Measurements from ENCODE around the gene EXTL1. TPM values are rescaled to one million over a fixed set of nuclear protein-coding genes. Genes with fewer than 3 reads are reported as not detected.

The EXTL1 gene
- total and polyA plus RNA-seq, 2 donors (not counting 3 experiments of a cell fraction or from before 2014, with no cell fraction given): not detected

DNA sequence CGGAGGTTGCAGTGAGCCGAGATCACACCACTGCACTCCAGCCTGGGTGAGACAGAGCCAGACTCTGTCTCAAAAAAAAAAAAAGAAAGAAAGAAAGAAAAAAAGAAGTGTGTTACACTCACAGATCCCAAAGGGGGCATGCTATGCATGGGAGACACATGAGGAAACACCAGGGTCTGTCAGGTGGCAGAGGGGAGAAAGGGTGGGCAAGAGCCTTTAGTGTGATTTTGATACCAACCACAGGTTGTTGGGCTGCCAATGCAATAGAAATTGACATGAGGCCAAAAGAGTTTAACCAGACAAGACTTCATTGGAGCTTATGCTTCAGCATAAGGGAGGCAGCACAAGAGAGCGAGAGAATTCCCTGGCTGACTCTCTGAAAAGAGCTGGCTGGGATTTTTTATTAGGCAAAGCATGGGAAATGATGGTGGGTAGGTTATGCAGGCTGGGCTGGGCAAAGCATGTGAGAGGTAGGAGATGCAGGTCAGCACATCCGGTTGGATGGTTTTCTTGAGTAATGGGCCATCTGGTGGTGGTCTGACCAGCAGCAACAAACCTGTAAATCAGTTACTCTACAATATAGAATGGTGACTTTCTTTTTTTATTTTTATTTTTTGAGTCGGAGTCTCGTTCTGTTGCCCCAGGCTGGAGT, 11.7 kb upstream of the EXTL1 start:
- CTCF ChIA-PET: interaction anchor here (0.7 to 3.9 kb wide), 3 partner anchors 12 to 114 kb away, joined by 3 to 20 read pairs (median 6); partner anchors contain the start of gene PAFAH2

DNA sequence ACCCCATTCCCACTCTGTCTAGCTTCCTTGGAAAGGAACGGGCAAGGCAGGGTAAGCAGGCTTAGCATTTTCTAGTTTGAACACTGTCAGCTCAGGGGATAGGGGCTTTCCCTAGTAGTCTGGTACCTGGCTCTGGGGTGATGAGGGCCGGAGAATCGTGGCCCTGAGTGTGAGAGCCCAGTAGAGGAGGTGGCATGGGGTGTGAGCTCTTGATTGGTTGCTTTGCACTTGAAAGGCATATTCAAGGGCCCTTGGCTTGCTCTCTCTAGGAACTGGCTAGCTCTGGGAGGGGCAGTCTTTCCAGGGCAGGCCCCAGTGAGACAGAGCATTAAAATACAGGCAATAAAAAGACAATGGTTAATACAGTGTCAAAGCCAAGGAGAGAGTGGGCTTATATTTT, 10.8 kb upstream of the EXTL1 start:
- dilution Hi-C loops (cut with MboI; ENCODE audit: extremely low pct_ligation_motif_present, low sequenced_read_pairs): no loop called here

More for the DNA sequence above, 11.7 kb upstream of the EXTL1 start:
- Histone ChIP-seq H4K20me1 (replicated peaks; ENCODE audit: control insufficient read depth, extremely low read depth, insufficient read depth, low read length) (no peaks in the 10 kb centered on the region), H3K9me3 (replicated peaks; ENCODE audit: control insufficient read depth, insufficient read depth, low read length) (no peaks in the 10 kb centered on the region), H3K27me3 (ENCODE audit: control insufficient read depth in 2 of 2, insufficient read depth in 2 of 2, low read length in 2 of 2) (peaks cover 0 to 3% of the 10 kb centered on the region in 2 experiments), H3K9me1 (replicated peaks; ENCODE audit: control insufficient read depth, extremely low read depth, insufficient read depth, low read length) (no peaks in the 10 kb centered on the region), H3K4me2 (ENCODE audit: insufficient read depth, low read length) (no peak overlapping the region), H3K27ac (ENCODE audit: insufficient read depth, low read depth, low read length) (no peak overlapping the region), H3K9ac (replicated peaks; ENCODE audit: extremely low read depth, insufficient read depth, low read length) (no peak overlapping the region), H3K4me3 (replicated peaks in 1 of 3; ENCODE audit: insufficient read depth in 1 of 3, low read depth in 1 of 3, low read length in 3 of 3) (no peak overlapping the region), H3K4me1 (ENCODE audit: control insufficient read depth, extremely low read depth, insufficient read depth, low read length) (no peaks in the 10 kb centered on the region), H3K36me3 (ENCODE audit: control insufficient read depth in 2 of 2, extremely low read depth in 1 of 2, insufficient read depth in 2 of 2, low read length in 2 of 2) (no peaks in the 10 kb centered on the region), H3K79me2 (ENCODE audit: control insufficient read depth, insufficient read depth, low read length) (no peaks in the 10 kb centered on the region), H2AFZ (ENCODE audit: low read depth, low read length) (no peak overlapping the region)
- no peak for TF ChIP-seq FOS (IDR thresholded peaks at IDR 0.05; ENCODE audit: borderline replicate concordance, insufficient read depth, low read length)
- TF ChIP-seq GATA2 (IDR thresholded peaks at IDR 0.05; ENCODE audit: insufficient read depth, insufficient read length, low read depth, low read length): no peak
- TF ChIP-seq MYC (IDR thresholded peaks at IDR 0.05; ENCODE audit: low read depth, low read length): no peak
- TF ChIP-seq POLR2A (IDR thresholded peaks at IDR 0.05; ENCODE audit: low read depth, low read length): no peak
- TF ChIP-seq, protein P1, sequence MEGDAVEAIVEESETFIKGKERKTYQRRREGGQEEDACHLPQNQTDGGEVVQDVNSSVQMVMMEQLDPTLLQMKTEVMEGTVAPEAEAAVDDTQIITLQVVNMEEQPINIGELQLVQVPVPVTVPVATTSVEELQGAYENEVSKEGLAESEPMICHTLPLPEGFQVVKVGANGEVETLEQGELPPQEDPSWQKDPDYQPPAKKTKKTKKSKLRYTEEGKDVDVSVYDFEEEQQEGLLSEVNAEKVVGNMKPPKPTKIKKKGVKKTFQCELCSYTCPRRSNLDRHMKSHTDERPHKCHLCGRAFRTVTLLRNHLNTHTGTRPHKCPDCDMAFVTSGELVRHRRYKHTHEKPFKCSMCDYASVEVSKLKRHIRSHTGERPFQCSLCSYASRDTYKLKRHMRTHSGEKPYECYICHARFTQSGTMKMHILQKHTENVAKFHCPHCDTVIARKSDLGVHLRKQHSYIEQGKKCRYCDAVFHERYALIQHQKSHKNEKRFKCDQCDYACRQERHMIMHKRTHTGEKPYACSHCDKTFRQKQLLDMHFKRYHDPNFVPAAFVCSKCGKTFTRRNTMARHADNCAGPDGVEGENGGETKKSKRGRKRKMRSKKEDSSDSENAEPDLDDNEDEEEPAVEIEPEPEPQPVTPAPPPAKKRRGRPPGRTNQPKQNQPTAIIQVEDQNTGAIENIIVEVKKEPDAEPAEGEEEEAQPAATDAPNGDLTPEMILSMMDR (IDR thresholded peaks at IDR 0.05; ENCODE audit: extremely low read depth in 1 of 2, insufficient read depth in 1 of 2, low read depth in 1 of 2, low read length in 2 of 2): peak in 1 of 2 donors; percentile 1
- BruUV-seq (replicated peaks): no TSS peak
- POLR2A ChIA-PET: no interaction called here
- dilution Hi-C loops (cut with MboI; ENCODE audit: extremely low pct_ligation_motif_present, low sequenced_read_pairs): no loop called here
- FAIRE-seq (no peak), DNase-seq (ENCODE audit: low read depth, low spot score) (no peak)
- intact Hi-C loops (cut with micrococcal nuclease): no loop called here

More for the DNA sequence above, 10.8 kb upstream of the EXTL1 start:
- Histone ChIP-seq H3K4me2 (ENCODE audit: insufficient read depth, low read length) (no peak overlapping the region), H3K9me3 (replicated peaks; ENCODE audit: control insufficient read depth, insufficient read depth, low read length) (no peaks in the 10 kb centered on the region), H3K36me3 (ENCODE audit: control insufficient read depth in 2 of 2, extremely low read depth in 1 of 2, insufficient read depth in 2 of 2, low read length in 2 of 2) (no peaks in the 10 kb centered on the region), H3K79me2 (ENCODE audit: control insufficient read depth, insufficient read depth, low read length) (no peaks in the 10 kb centered on the region), H3K27me3 (ENCODE audit: control insufficient read depth in 2 of 2, insufficient read depth in 2 of 2, low read length in 2 of 2) (no peaks in the 10 kb centered on the region), H2AFZ (ENCODE audit: low read depth, low read length) (no peak overlapping the region), H3K4me3 (replicated peaks in 1 of 3; ENCODE audit: insufficient read depth in 1 of 3, low read depth in 1 of 3, low read length in 3 of 3) (no peak overlapping the region), H3K9ac (replicated peaks; ENCODE audit: extremely low read depth, insufficient read depth, low read length) (no peak overlapping the region), H3K4me1 (ENCODE audit: control insufficient read depth, extremely low read depth, insufficient read depth, low read length) (no peaks in the 10 kb centered on the region), H4K20me1 (replicated peaks; ENCODE audit: control insufficient read depth, extremely low read depth, insufficient read depth, low read length) (no peaks in the 10 kb centered on the region), H3K27ac (ENCODE audit: insufficient read depth, low read depth, low read length) (no peak overlapping the region), H3K9me1 (replicated peaks; ENCODE audit: control insufficient read depth, extremely low read depth, insufficient read depth, low read length) (no peaks in the 10 kb centered on the region)
- TF ChIP-seq JUN (IDR thresholded peaks at IDR 0.05; ENCODE audit: borderline replicate concordance, insufficient read depth, insufficient read length, low read depth): no peak
- TF ChIP-seq GATA2 (IDR thresholded peaks at IDR 0.05; ENCODE audit: insufficient read depth, insufficient read length, low read depth, low read length): no peak
- TF ChIP-seq EZH2 (IDR thresholded peaks at IDR 0.05; ENCODE audit: borderline replicate concordance, low read depth, low read length, severe bottlenecking): no peak
- no peak for TF ChIP-seq FOS (IDR thresholded peaks at IDR 0.05; ENCODE audit: borderline replicate concordance, insufficient read depth, low read length)
- no peak for TF ChIP-seq MYC (IDR thresholded peaks at IDR 0.05; ENCODE audit: low read depth, low read length)
- TF ChIP-seq POLR2AphosphoS5 (IDR thresholded peaks at IDR 0.05; ENCODE audit: insufficient read depth, low read depth, low read length): no peak
- TF ChIP-seq POLR2A (IDR thresholded peaks at IDR 0.05; ENCODE audit: low read depth, low read length): no peak
- TF ChIP-seq, protein P1 (IDR thresholded peaks at IDR 0.05; ENCODE audit: extremely low read depth in 1 of 2, insufficient read depth in 1 of 2, low read depth in 1 of 2, low read length in 2 of 2): no peak
- POLR2A ChIA-PET: no interaction called here
- FAIRE-seq (no peak), DNase-seq (ENCODE audit: low read depth, low spot score) (no peak)
- intact Hi-C loops (cut with micrococcal nuclease): no loop called here
- CTCF ChIA-PET: interaction anchor here (0.7 to 3.9 kb wide), 5 partner anchors 9 to 115 kb away, joined by 3 to 20 read pairs (median 4); partner anchors contain the start of gene PAFAH2
- BruUV-seq (replicated peaks): no TSS peak
